Mesendoderm (in vitro differentiated cells): ENCODE data around the gene CSAD.
A peak's percentile ranks its signal among the peaks of the same experiment; 100 is the strongest.

Experiments used
- DNase-seq: peaks from one replicate; pipeline ENCODE4 v3.0.0; 2013
- H2AK5ac ChIP-seq: 2 replicates; pipeline ENCODE4 v1.6.1; 2013; ENCODE audit warnings: low read length, inconsistent platforms
- H2BK120ac ChIP-seq: 2 replicates; pipeline ENCODE4 v1.6.1; 2013; ENCODE audit warnings: low read depth, mild to moderate bottlenecking, low read length, moderate library complexity, mixed read lengths
- H2BK15ac ChIP-seq: replicated peaks from 2 replicates; pipeline ENCODE4 v1.6.1; 2013; ENCODE audit warnings: low read depth, mild to moderate bottlenecking, moderate library complexity
- H2BK5ac ChIP-seq: 2 replicates; pipeline ENCODE4 v1.6.1; 2013; ENCODE audit warnings: low read length, inconsistent platforms
- H3K18ac ChIP-seq: 2 replicates; pipeline ENCODE4 v1.6.1; 2013; ENCODE audit warnings: mild to moderate bottlenecking, low read length, mixed read lengths
- H3K23ac ChIP-seq: one replicate; pipeline ENCODE4 v1.6.1; 2013; ENCODE audit warnings: low read length
- H3K27ac ChIP-seq: 2 replicates; pipeline ENCODE4 v1.5.1; 2013; ENCODE audit warnings: low read depth, mild to moderate bottlenecking, inconsistent platforms, low read length, moderate library complexity
- H3K27me3 ChIP-seq: 2 replicates; pipeline ENCODE4 v1.6.1; 2013; ENCODE audit warnings: low read length, control low read depth, mild to moderate bottlenecking, inconsistent platforms; ENCODE audit not compliant: insufficient read depth, poor library complexity
- H3K36me3 ChIP-seq: 2 replicates; pipeline ENCODE4 v1.6.1; 2013; ENCODE audit warnings: low read length, inconsistent platforms; ENCODE audit not compliant: control insufficient read depth, insufficient read depth
- H3K4ac ChIP-seq: one replicate; pipeline ENCODE4 v1.6.1; 2013; ENCODE audit warnings: low read depth, mild to moderate bottlenecking, low read length, moderate library complexity
- H3K4me1 ChIP-seq: 2 replicates; pipeline ENCODE4 v1.6.1; 2013; ENCODE audit warnings: low read depth, low read length, inconsistent platforms; ENCODE audit not compliant: control insufficient read depth
- H3K4me2 ChIP-seq: 2 replicates; pipeline ENCODE4 v1.6.1; 2013; ENCODE audit warnings: low read length
- H3K4me3 ChIP-seq: 2 replicates; pipeline ENCODE4 v1.5.1; 2013; ENCODE audit warnings: mild to moderate bottlenecking, low read length
- H3K56ac ChIP-seq: one replicate; pipeline ENCODE4 v1.6.1; 2013; ENCODE audit warnings: low read length
- H3K79me1 ChIP-seq: 2 replicates; pipeline ENCODE4 v1.6.1; 2013; ENCODE audit warnings: low read length, inconsistent platforms
- H3K79me2 ChIP-seq: 2 replicates; pipeline ENCODE4 v1.6.1; 2013; ENCODE audit warnings: mild to moderate bottlenecking, low read length; ENCODE audit not compliant: control insufficient read depth, insufficient read depth
- H3K9ac ChIP-seq: 2 replicates; pipeline ENCODE4 v1.6.1; 2013; ENCODE audit warnings: low read length, inconsistent platforms
- H4K5ac ChIP-seq: one replicate; pipeline ENCODE4 v1.6.1; 2013; ENCODE audit warnings: low read length
- H4K8ac ChIP-seq: one replicate; pipeline ENCODE4 v1.6.1; 2013; ENCODE audit warnings: low read depth, mild to moderate bottlenecking, control low read depth, low read length, moderate library complexity
- WGBS: extraction: QIAGEN DNeasy Blood & Tissue Kit; methylation state at CpG from one replicate; pipeline ENCODE4 v1.1.7; 2013; ENCODE audit warnings: low lambda C conversion rate, missing lambda C conversion rate; ENCODE audit not compliant: insufficient coverage; ENCODE audit errors: extremely low coverage; 5-methylcytosine and 5-hydroxymethylcytosine counted together

The CSAD gene

GRCh38 chr12:53214687-53215455 lies 34.1 kb upstream of the CSAD start:
- no peaks in the 10 kb centered on the region for H3K27me3 ChIP-seq
- no peak overlapping the region for H2BK120ac ChIP-seq
- peaks cover 18% of the 10 kb centered on the region for H3K79me1 ChIP-seq
- DNase-seq = peak; percentile 81
- WGBS = no CpG with 5 or more reads among the region's 12 CpGs
- no peak overlapping the region for H2BK15ac ChIP-seq
- peak overlapping the region; percentile 32 for H3K9ac ChIP-seq
- peak overlapping the region; percentile 20 for H3K18ac ChIP-seq
- H3K27ac ChIP-seq = peak overlapping the region; percentile 16
- H3K4me1 ChIP-seq = peaks cover 44% of the 10 kb centered on the region
- H3K4ac ChIP-seq = peak overlapping the region; percentile 24
- H4K5ac ChIP-seq = peak overlapping the region; percentile 7
- H3K4me2 ChIP-seq = no peak overlapping the region
- peaks cover 10% of the 10 kb centered on the region for H3K36me3 ChIP-seq
- no peak overlapping the region for H4K8ac ChIP-seq
- peak overlapping the region; percentile 88 for H2AK5ac ChIP-seq
- H2BK5ac ChIP-seq = peak overlapping the region; percentile 91
- H3K23ac ChIP-seq = peak overlapping the region; percentile 1
- H3K56ac ChIP-seq = peak overlapping the region; percentile 86
- H3K79me2 ChIP-seq = peaks cover 21% of the 10 kb centered on the region
- no peak overlapping the region for H3K4me3 ChIP-seq

GRCh38 chr12:53214221-53214620 lies 33.5 kb upstream of the CSAD start:
- Histone ChIP-seq H2BK120ac (no peak overlapping the region), H3K79me2 (peaks cover 16% of the 10 kb centered on the region), H3K18ac (no peak overlapping the region), H4K5ac (peak overlapping the region; percentile 7), H3K79me1 (peaks cover 13% of the 10 kb centered on the region), H3K27ac (peak overlapping the region; percentile 25), H2BK15ac (no peak overlapping the region), H3K56ac (peak overlapping the region; percentile 86), H3K4me3 (no peak overlapping the region), H3K23ac (no peak overlapping the region), H3K36me3 (peaks cover 10% of the 10 kb centered on the region), H3K9ac (peak overlapping the region; percentile 32), H2AK5ac (peak overlapping the region; percentile 66), H3K27me3 (no peaks in the 10 kb centered on the region), H3K4me2 (no peak overlapping the region), H4K8ac (no peak overlapping the region), H2BK5ac (peak overlapping the region; percentile 90), H3K4me1 (peaks cover 44% of the 10 kb centered on the region), H3K4ac (no peak overlapping the region)
- no CpG with 5 or more reads among the region's 5 CpGs for WGBS
- no peak for DNase-seq

DNA sequence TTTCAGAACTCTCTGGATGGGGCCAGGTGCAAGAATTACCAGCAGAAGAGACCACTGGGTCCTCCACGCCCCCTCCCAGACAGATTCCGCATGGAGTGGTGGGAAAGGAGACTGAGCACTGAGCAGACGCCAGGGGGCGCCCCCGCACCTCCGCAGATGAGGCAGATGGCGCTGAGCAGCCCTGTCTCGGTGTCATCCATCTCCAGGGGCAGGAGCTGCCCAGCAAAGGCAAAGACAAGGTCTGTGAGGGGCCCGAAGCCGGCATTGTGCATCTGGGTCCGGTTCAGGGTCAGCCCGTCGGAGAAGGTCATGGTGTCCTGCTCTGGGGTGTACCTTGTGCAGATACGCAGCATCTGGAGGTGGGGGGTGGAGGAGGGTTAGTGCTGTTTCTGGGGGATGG lies 32.6 kb upstream of the CSAD start:
- Histone ChIP-seq H3K4ac (no peak overlapping the region), H3K4me2 (no peak overlapping the region), H3K18ac (no peak overlapping the region), H3K79me1 (peaks cover 13% of the 10 kb centered on the region), H4K5ac (no peak overlapping the region), H3K27me3 (no peaks in the 10 kb centered on the region), H3K4me1 (peaks cover 46% of the 10 kb centered on the region), H4K8ac (no peak overlapping the region), H3K4me3 (no peak overlapping the region), H2BK15ac (no peak overlapping the region), H3K27ac (no peak overlapping the region), H3K23ac (no peak overlapping the region), H3K56ac (peak overlapping the region; percentile 86), H3K9ac (peak overlapping the region; percentile 32), H2AK5ac (peak overlapping the region; percentile 94), H2BK120ac (no peak overlapping the region), H3K79me2 (peaks cover 10% of the 10 kb centered on the region), H2BK5ac (peak overlapping the region; percentile 90), H3K36me3 (peaks cover 10% of the 10 kb centered on the region)
- peak; percentile 89 for DNase-seq
- no CpG with 5 or more reads among the region's 14 CpGs for WGBS

GRCh38 chr12:53212931-53213330 lies 32.2 kb upstream of the CSAD start:
- WGBS = no CpG with 5 or more reads among the region's 12 CpGs
- no peak overlapping the region for H3K9ac ChIP-seq
- DNase-seq = no peak
- peaks cover 42% of the 10 kb centered on the region for H3K4me1 ChIP-seq
- H2AK5ac ChIP-seq = no peak overlapping the region
- H3K79me1 ChIP-seq = peaks cover 11% of the 10 kb centered on the region
- H3K36me3 ChIP-seq = peaks cover 10% of the 10 kb centered on the region
- H3K56ac ChIP-seq = no peak overlapping the region
- no peak overlapping the region for H3K4ac ChIP-seq
- H3K18ac ChIP-seq = no peak overlapping the region
- no peak overlapping the region for H4K5ac ChIP-seq
- no peak overlapping the region for H3K4me2 ChIP-seq
- no peak overlapping the region for H2BK15ac ChIP-seq
- peaks cover 7% of the 10 kb centered on the region for H3K79me2 ChIP-seq
- no peak overlapping the region for H2BK120ac ChIP-seq
- no peaks in the 10 kb centered on the region for H3K27me3 ChIP-seq
- H2BK5ac ChIP-seq = no peak overlapping the region
- H3K23ac ChIP-seq = no peak overlapping the region
- H3K27ac ChIP-seq = no peak overlapping the region
- no peak overlapping the region for H3K4me3 ChIP-seq
- H4K8ac ChIP-seq = no peak overlapping the region

DNA sequence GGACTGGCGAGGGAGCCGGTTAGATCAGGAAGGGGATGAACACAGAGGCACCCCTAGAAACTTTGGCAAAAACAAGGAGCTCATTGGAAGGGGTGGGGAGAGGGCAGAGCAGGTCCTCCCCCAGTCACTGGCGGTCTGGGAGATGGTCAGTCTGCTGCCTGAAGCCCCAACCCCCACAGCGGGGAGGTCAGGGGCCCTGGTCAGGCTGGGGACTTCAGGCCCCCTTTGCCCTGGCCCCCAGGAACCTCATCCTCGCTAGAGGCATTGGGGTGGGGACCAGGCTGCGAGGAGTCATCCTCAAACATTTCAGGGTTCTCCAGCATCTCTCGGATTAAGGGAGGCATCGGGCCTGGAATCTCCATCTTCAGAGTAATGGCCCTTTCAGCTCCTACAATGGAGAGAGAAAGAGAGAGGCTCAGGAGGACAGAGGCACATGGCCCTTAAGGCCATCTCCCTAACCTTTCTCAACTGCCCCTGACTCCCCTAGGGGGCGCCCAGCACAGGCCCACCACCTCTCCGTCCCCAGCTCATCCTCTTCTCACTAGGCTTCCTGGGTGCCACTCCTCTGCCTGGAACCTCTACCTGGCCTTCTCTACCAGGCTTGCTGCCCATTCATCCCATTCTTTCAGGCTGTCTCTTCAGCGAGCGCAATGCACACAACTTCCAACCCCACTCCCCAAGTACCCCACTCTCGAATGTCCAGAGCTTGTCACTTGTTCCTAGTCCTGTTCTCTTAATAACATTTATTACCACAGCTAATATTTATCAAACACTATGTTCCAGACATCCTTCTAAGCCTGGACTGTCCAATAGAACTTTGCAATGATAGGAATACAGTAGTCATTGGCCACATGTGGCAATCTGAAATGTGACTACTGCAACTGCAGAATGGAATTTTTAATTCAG lies 31.0 kb upstream of the CSAD start:
- H4K5ac ChIP-seq = no peak overlapping the region
- no peaks in the 10 kb centered on the region for H3K79me2 ChIP-seq
- no peak overlapping the region for H2BK120ac ChIP-seq
- no peak overlapping the region for H3K4ac ChIP-seq
- H3K4me1 ChIP-seq = peaks cover 31% of the 10 kb centered on the region
- peaks cover 7% of the 10 kb centered on the region for H3K79me1 ChIP-seq
- no peaks in the 10 kb centered on the region for H3K27me3 ChIP-seq
- H2AK5ac ChIP-seq = no peak overlapping the region
- H3K4me3 ChIP-seq = no peak overlapping the region
- no CpG with 5 or more reads among the region's 13 CpGs for WGBS
- H3K18ac ChIP-seq = no peak overlapping the region
- peak; percentile 62 for DNase-seq
- H2BK15ac ChIP-seq = no peak overlapping the region
- no peak overlapping the region for H3K9ac ChIP-seq
- no peak overlapping the region for H3K23ac ChIP-seq
- no peak overlapping the region for H3K56ac ChIP-seq
- no peak overlapping the region for H4K8ac ChIP-seq
- no peak overlapping the region for H3K27ac ChIP-seq
- H2BK5ac ChIP-seq = no peak overlapping the region
- peaks cover 10% of the 10 kb centered on the region for H3K36me3 ChIP-seq
- no peak overlapping the region for H3K4me2 ChIP-seq
